GM10266 (cell line): ENCODE data around the gene UBXN11.
A peak's percentile ranks its signal among the peaks of the same experiment; 100 is the strongest.

Experiments used
- DNase-seq: peaks from one replicate; pipeline ENCODE4 v3.0.0; 2012; ENCODE audit errors: extremely low spot score
- TF ChIP-seq, protein P1 (sequence below): IDR thresholded peaks from 2 replicates; pipeline ENCODE4 v1.5.1; 2012; ENCODE audit warnings: mild to moderate bottlenecking, low read depth; ENCODE audit not compliant: control insufficient read depth, insufficient read depth; ENCODE audit errors: missing control alignments

UBXN11 gene

DNA sequence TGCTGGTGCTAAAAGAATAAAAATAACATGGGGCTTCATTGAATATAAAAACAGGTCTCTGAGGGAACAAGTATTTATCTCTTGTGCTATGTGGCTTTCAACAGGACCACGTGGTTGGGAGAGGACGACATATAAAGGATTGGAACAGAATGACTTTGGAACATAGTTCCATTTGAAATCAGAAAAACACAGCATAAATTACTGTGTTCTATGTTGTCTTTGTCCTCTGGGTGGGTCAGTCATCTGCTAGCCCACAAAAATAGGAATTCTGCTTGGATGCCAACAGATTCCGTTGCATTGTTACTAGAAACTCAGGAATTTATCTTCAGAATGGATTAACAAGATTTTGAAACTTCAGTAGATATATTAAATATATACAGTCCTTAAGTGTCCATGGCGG, 66.5 kb downstream of the UBXN11 start:
- DNase-seq, result no peak
- TF ChIP-seq, protein P1, sequence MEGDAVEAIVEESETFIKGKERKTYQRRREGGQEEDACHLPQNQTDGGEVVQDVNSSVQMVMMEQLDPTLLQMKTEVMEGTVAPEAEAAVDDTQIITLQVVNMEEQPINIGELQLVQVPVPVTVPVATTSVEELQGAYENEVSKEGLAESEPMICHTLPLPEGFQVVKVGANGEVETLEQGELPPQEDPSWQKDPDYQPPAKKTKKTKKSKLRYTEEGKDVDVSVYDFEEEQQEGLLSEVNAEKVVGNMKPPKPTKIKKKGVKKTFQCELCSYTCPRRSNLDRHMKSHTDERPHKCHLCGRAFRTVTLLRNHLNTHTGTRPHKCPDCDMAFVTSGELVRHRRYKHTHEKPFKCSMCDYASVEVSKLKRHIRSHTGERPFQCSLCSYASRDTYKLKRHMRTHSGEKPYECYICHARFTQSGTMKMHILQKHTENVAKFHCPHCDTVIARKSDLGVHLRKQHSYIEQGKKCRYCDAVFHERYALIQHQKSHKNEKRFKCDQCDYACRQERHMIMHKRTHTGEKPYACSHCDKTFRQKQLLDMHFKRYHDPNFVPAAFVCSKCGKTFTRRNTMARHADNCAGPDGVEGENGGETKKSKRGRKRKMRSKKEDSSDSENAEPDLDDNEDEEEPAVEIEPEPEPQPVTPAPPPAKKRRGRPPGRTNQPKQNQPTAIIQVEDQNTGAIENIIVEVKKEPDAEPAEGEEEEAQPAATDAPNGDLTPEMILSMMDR, result no peak

DNA sequence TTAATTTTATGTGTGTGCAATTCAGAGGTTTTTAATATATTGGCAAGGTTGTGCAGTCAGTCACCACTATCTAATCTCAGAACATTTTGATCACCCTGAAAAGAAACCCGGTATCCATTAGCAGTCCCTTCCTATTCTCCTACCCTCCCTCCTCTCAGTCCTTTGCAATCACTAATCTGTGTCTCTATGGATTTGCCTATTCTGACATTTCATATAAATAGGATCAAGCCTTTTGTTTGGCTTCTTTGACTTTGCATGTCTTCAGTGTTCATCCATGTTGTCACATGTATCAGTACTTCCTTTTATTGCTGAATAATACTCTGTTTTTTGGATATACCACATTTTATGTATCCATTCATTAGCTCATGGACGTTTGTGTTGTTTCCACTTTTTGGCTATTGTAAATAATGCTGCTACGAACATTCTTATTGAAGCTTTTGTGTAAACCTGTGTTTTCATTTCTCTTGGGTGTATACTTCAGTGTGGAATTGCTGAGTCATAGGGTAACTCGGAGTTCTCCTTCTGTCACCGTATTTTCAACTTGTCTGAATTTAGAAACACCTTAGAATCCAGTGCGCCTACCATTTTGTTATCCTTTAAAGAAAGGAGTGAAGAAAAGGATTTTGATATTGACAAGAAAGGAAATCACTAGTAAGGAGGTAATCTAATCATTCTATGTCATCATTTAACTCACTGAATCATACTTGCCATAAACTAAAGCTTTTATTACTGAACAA, 69.0 kb downstream of the UBXN11 start:
- TF ChIP-seq, protein P1, result no peak
- DNase-seq, result no peak

DNA sequence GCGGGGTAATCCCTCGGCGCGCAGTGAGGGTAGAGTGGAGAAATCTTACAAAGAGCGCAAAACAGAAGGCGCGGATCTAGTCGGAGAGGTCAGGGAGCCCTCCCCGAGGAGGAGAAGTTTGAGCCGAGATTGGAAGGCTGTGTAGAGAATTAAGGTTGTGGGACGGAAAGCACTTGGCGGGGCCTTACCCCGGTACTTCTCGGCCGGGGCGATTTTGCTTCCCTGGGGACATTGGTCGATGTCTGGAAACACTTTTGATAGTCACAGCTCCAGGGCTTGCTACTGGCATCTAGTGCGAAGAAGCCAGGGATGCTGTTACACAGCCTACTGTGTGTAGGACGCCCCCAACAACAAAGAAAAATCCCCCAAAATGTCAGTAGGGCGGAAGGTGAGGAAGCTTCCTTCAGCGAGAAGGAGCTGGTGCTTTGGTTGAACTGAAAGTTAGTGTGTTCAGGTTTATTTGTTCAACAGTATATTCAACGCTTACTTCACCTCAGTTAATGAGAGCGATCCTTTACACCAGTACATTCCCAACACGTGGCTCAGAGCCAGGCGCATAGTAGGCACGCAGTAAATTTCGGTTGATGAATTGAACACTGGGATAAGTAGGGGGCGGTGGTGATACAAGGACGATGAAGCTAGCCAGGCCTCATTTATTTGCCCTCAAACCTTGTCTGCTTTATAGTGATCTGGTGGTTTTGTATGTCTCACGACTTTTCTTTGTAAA, 71.6 kb downstream of the UBXN11 start:
- DNase-seq, result peak; percentile 26
- TF ChIP-seq, protein P1, result peak; percentile 28

DNA sequence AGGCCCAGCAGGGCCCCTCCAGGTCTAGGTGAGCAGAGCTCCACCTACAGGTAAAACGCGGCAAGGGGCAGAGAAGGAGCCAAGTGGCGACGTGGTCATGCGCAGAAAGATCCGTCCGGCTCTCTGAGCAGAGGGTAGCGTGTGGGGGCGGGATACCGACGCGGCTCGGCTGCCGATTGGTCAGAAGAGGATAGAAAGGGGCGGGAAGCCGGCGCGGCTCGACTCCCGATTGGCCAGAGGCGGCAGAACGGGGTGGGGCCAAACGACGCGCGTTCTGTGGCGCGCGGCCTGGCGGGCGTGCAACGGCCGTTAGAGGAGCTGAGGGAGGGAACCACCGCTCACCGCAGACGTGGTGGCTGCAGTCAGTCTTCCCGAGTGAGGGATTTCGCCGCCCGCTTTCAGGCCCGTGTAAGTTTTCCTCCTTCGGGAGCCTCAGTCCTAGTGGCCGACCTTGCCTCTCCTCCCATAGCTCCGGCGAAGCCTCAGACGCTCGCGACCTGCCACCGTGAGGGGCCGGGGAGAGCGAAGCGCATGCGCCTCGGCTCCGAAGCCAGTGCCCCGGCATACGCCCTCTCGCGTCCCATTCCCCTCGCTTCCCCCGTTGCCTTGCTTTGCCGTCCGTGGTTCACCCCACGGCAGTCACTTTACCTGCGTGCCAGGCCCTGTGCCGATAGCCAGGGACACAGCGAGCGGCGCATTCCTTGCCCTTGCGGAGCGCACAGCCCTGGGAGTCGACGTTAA, 72.4 kb downstream of the UBXN11 start, which contains the start of gene CEP85:
CEP85 (plus strand) TSS at position 298 of the 741 bp plus-strand sequence. CDS start 5,584 bp downstream, outside the sequence.
- TF ChIP-seq, protein P1, result peak; percentile 97
- peak; percentile 99 for DNase-seq
